Cardiac atrium fibroblast (primary cell): ENCODE results near the gene USP1. TPM values are rescaled to one million over a fixed set of nuclear protein-coding genes. Genes with fewer than 3 reads are reported as not detected.

ENCODE experiments used
- total RNA-seq: library from RNA; depleted of rRNA; stranded (reverse); fragments of >200 nt; gene quantifications from 2 replicates; pipeline ENCODE4 v1.2.3, GENCODE V29; 2015

USP1 gene
- total RNA-seq = 12.8 and 13.5 TPM in 2 replicates

GRCh38 chr1:62436466-62437272 is at the start of gene USP1:
USP1 (plus strand) TSS chr1:62437049; CDS start chr1:62439868, 2,819 bp downstream.

Other genes with a start within 250 kb of the USP1 start
- gene L1TD1, start 242.2 kb upstream of the USP1 start, total RNA-seq = not detected in 2 replicates
- gene KANK4, start 117.6 kb upstream of the USP1 start, total RNA-seq = not detected in 2 replicates
- gene ANGPTL3, start 160.5 kb downstream of the USP1 start, total RNA-seq = not detected in 2 replicates